Fibroblast of gingiva (primary cell): ENCODE measurements around the gene PRR16.
A peak's percentile ranks its signal among the peaks of the same experiment; 100 is the strongest.
"Not testable (repeated sequence)": the region's sequence is repeated elsewhere in the genome, so short reads cannot be mapped to it uniquely, and the experiment has no call there.

Source experiments
- DNase-seq: peaks from one replicate; pipeline ENCODE4 v3.0.0-alpha.2; 2011; ENCODE audit warnings: low read depth

PRR16 gene

GRCh38 chr5:120463991-120464626 is at the start of gene PRR16:
PRR16 (plus strand) TSS chr5:120464300.
- DNase-seq = peak; percentile 70

- DNase-seq = no peak
Measured at GRCh38 chr5:120415985-120416384, 48.1 kb upstream of the PRR16 start.

- DNase-seq = no peak
Measured at GRCh38 chr5:120419127-120419526, 45.0 kb upstream of the PRR16 start.

DNA sequence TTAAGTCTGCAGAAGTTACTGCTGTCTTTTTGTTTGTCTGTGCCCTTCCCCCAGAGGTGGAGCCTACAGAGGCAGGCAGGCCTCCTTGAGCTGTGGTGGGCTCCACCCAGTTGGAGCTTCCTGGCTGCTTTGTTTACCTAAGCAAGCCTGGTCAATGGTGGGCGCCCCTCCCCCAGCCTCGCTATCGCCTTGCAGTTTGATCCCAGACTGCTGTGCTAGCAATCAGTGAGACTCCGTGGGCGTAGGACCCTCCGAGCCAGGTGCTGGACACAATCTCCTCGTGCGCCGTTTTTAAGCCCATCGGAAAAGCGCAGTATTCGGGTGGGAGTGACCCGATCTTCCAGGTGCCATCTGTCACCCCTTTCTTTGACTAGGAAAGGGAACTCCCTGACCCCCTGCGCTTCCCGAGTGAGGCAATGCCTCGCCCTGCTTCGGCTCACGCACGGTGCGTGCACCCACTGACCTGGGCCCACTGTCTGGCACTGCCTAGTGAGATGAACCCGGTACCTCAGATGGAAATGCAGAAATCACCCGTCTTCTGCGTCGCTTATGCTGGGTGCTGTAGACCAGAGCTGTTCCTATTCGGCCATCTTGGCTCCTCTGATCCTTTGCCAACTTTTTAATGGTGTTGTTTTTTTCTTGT is 37.3 kb upstream of the PRR16 start:
- DNase-seq = not testable (repeated sequence)

- no peak for DNase-seq
Measured at GRCh38 chr5:120430572-120430971, 33.5 kb upstream of the PRR16 start.

DNA sequence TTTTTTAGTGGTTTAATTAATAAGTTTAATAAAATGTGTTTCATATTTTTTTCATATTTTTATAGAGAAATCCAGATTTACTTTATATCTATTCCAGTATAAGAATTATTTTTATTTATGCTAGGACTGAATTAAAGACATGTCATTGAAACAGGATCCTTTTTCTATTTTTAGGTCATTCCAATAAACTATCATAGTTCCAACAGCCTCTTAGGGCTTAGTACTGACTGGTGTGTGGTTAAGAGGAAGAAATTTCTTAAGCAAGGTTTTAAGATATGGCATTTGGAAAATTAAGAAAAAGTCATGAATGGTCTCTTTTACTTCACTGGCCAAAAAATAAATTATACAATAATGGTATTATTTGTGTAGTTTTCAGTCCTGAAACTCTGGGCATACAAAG is 31.2 kb upstream of the PRR16 start:
- no peak for DNase-seq

DNA sequence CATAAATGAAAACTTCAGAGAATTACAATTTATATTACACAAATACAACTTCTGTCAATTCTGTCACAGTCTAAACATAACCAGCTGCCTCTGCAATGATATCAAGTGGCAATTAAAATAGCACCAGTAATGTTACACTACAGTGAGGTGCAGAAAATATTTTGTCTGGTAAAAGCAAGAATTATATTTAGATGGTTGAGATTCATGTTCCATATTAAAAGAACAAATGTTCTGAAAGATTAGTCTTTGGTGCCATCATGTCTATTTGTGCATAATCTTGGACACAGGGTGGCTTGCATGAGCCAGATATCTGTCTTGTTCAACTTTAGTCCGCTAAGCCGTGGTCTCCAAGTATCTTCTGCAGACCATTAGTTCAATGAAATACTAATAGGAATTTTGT is 29.0 kb upstream of the PRR16 start:
- no peak for DNase-seq

- no peak for DNase-seq
Measured at GRCh38 chr5:120436996-120437395, 27.1 kb upstream of the PRR16 start.

DNA sequence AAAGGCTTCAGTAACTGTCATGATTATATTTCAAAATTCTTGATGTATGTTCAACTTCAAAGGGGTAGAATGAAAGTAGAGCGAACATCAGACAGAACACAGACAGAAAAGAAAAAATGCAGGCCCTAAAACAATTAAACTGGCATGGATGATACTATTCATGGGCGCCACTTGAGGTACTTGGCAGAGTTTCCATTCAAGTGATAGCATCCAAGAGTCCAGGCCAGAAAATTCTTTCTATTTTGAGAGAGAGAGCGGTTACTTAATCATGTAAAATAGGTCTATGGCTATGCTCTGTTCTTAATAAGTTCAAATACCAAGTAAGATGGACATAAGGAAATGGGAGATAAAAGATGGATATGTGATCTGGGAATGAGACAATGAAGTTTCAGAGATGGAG is 21.4 kb upstream of the PRR16 start:
- no peak for DNase-seq

DNA sequence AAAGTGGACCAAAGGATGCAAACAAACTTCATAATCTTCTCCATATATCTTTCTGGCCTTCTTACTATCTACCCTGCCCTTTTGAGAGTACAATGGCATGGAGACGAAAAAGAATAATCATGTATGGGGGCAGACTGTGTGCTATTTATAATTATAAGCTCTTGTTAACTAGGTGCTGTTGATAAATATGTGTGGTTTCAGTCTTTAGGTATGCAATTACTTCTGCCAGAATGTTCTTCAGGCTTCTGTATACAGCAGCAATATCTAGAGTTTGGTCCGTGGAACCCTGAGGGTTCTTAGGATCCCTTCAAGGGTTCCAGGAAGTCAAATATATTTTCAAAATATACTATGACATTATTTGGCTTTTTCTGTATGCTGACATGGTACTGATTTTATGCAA is 20.5 kb upstream of the PRR16 start:
- DNase-seq = no peak

DNA sequence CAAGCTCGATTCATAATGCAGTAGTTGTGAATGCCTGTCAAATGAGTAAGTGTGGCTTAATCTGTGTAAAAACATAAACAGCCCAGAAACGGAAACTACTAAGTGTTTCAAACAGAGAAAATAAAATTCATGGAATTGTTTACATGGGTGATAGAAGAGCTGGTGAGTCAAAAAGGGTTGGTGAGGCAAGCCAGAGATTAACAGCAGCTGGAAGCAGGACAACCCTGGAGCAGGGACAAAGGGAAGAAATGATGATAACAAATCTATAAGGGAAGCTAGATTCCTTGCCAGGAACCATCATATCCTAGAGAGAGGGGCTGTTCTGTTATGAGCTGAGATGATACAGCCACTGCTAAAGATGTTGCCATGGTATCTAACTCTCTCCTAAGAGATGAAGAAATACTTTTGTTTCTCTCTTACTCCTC is 18.0 kb upstream of the PRR16 start:
- DNase-seq = peak; percentile 87

DNA sequence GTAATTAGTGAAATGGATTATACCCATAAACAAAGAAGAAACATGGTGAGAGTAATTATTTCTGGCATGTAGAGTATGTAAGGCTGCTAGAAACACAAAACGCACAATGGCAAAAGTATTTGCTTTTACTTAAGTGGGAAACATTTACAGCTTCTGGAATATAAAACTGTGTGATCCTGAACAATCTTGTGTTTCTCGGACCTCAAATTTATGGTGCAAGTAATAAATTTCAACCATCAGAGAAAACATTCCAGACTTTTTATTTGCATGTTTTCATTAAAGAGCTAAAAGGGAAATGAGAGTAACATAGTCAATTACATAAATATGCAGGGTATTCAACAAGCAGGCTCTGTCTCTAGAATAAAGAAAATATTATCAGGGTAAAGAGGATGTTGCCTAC is 17.2 kb upstream of the PRR16 start:
- no peak for DNase-seq

- DNase-seq = no peak
Measured at GRCh38 chr5:120447706-120448239, 16.3 kb upstream of the PRR16 start.

DNA sequence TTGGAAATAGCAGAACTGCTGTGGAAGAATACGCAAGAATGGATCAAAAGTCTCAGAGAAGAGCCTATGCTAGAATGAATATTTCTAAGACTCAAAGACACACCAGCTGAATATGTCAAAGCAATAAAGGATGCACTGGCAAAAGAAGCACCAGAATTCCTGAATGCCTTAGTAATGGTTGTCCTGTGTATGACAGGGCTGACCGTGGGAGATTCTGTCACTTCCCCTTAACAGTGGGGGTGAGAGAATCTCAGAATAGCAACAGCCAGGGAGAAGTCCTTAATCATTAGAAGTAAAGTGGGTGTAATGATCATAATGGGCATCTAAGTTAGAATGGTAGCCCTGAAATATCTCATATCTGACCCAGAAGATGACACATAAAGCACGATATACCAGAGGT is 14.6 kb upstream of the PRR16 start:
- DNase-seq = no peak

GRCh38 chr5:120450910-120451309 is 13.2 kb upstream of the PRR16 start:
- no peak for DNase-seq

DNA sequence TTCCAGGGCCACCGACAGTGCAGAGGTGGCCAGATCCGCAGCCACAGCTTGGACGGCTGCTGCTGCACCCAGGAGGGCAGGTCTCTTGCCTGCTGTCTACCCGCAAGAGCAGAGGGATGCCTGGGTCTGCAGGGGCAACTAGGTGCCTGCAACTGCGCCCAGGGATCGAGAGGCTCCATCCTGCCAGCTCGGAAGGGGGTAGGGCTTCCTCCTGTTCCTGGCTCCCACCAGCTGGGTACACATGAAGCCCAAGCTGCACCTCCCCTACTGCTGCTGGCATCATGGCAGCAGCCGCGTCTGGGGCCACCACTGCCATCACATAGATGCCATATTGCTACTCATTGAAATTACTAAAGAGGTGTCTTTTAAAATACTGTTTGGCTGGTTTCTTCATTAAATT is 12.7 kb upstream of the PRR16 start:
- no peak for DNase-seq

- no peak for DNase-seq
Measured at GRCh38 chr5:120452471-120452870, 11.6 kb upstream of the PRR16 start.

DNA sequence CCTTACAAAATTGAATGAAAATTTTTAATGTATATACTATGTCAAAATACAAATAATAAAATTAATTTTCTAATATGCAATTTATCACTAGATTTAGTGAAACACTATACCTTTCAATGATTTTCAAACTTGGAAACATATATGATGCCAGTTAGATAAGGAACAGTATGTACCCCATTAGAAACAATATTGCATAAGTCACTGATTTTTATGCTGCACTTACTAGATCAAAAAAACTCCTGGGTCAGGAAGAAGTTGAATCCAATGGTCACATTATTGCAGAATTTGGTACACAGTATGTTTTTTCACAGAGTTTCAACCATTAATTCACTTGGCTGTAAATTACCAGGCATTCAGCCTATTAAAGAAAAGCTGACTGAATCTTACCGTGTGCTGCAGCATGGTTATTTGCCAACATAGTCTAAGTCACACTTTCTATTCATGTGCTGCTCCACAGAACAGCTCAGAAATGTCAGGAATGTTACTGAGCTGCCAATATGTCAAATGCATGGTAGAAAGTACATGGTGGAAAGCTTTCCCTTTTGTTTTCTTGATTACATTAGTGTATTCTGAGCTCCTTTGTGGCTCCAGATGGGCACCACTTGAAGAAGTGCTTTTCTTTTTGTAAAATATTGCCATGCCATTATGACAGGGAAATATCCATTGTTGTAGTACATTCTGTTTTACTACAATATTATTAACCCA is 9.9 kb upstream of the PRR16 start:
- peak; percentile 93 for DNase-seq

DNA sequence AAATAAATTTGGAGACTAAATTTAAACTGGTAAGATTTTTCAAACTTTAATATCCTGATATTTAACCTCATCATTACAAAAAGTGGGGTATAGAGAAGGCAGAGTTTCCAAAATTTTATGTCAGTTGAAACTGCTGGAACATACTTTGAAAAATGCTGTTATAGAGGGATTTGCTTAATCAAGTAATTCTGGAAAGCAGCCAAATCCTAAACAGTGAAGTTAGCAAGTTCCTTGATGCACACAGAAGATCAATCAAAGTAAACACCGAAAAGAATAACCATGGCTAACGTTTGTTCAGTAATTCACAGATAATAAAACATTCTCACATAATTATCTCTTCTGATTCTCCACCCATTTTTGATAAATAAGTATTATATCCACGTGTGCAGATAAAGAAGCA is 8.1 kb upstream of the PRR16 start:
- no peak for DNase-seq

DNA sequence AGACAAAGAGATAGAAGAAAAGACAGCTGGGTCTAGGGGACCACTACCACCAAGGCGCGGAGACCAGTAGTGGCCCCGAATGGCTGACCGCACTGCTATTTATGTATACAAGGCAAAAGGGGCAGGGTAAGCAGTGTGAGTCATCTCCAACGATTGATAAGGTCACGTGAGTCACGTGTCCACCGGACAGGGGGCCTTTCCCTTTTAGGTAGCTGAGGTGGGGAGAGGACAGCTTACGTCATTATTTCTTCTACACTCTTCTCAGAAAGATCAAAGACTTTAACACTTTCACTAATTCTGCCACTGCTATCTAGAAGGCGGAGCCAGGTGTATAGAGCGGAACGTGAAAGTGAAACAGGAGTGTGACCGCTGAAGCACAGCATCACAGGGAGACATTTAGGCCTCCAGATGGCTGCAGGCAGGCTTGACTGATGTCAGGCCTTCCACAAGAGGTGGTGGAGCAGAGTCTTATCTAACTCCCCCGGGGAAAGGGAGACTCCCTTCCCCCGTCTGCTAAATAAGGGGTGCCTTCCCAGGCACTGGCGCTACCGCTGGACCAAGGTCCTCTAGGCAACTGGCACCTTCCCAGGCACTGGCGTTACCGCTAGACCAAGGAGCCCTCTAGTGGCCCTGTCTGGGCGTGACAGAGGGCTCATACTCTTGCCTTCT is 6.1 kb upstream of the PRR16 start:
- peak; percentile 70 for DNase-seq

DNA sequence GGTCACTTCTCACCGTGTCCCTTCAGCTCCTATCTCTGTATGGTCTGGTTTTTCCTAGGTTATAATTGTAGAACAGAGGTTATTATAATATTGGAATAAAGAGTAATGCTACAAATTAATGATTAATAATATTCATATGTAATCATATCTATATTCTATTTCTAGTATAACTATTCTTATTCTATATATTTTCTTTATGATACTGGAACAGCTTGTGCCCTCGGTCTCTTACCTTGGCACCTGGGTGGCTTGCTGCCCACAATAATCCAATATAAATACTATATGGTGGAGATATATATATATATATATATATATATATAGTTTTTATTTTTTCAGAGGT is 5.6 kb upstream of the PRR16 start:
- DNase-seq = not testable (repeated sequence)

DNA sequence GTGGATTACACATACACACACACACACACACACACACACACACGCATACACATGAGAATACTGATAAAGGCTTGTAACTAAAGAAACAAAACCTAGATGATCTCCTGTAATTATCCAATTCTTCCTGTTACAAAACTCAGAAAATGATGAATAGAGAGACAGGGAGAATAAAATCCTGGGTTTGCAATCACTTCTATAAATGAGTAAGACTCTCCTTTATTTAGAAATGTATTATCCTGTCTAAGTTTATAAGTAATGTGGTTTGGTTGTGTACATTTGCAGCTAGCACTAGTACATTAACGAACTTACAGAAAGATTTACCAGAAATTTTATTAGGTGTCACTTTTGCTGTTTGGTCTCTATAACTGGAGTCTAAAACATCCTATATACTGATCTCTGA is 2.8 kb upstream of the PRR16 start:
- no peak for DNase-seq
